ENCODE data around the gene TMEM178B.
"Not testable (repeated sequence)": the region's sequence is repeated elsewhere in the genome, so short reads cannot be mapped to it uniquely, and the experiment has no call there.

TMEM178B gene

GRCh38 chr7:141330285-141330684 lies 256.4 kb downstream of the TMEM178B start:
- H3K4me3 ChIP-seq, H3K27ac ChIP-seq: not testable (repeated sequence)

- no peak overlapping the region for H3K4me3 ChIP-seq
- no peak overlapping the region for H3K27ac ChIP-seq
Measured at GRCh38 chr7:141333459-141333858, 259.6 kb downstream of the TMEM178B start.

DNA sequence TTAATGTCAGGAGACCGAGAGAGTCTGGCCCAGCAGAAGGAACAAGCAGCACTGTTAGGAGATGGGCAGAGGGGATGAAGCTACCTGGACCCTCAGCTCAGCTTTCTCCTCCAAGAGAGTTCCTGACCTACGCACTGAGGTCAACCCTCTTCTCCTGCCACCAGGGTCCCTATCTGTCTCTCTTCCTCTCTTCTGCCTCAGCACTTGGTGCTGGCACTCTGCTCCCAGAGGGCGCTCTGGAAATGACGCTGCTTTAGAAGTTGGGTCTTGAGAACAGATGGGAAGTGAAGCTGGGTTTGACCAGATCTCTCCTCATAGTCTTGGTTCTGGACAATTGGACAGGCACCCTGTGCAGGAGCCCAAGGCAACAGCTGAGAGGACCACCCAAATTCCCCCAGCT lies 261.3 kb downstream of the TMEM178B start:
- Histone ChIP-seq H3K4me3 (no peak overlapping the region), H3K27ac (no peak overlapping the region)

DNA sequence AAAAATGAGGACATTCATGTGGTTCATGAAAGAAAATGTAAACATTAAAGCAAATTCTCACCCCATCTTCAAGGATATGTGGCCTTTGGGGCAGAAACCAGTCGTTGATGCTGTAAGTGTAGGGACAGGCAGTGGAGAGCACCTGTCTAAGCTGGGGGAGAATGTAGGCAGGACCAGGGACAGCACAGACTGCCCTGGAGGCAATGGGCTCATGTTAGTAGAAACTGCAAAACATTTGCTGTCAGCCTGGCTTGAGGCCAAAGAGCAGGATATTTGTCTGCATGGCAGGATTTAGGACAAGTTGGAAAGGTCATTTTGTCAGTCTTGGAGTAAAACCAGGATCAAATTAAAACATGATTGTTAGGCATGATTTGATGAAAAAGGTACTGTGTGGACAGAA lies 265.7 kb downstream of the TMEM178B start:
- H3K4me3 ChIP-seq = no peak overlapping the region

GRCh38 chr7:141340991-141341390 lies 267.1 kb downstream of the TMEM178B start:
- H3K27ac ChIP-seq = no peak overlapping the region
- H3K4me3 ChIP-seq = no peak overlapping the region

More for the DNA sequence above, 265.7 kb downstream of the TMEM178B start:
- no peak overlapping the region for H3K27ac ChIP-seq

DNA sequence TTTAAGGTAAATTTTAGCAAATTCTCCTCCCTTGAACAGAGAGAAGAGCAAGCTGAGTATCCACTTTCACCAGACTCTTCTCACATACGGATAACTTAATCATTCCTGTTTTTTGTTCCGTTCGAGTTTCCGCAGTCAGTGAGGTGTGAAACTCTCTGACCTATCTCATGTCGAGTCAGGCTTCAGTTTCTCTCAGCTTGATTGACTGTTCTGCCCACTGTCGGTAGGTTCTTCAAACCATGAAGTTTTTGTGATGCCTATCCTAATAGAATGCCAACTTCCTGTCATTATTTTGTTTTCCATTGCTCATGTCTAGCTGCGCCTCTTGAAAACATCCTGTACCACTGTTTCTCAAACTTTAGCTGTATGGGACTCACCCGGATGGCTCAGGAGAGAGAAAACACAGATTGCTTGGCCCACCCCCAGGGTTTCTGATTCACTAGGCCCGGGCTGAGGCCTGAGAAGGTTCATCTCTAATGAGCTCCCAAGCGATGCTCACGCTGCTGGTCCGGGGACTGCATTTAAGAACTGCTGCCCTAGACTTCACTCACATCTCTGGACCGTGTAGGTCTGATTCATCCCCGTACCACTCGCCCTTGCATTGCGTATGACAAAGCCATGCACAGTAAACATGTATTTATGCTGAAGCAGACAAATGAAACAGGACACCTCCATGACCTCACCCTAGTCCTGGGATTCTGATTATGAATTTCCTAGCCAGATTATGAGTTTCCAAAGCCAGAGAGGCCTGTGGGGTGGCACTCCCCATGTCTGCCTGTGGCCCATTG lies 269.0 kb downstream of the TMEM178B start:
- H3K27ac ChIP-seq = no peak overlapping the region
- no peak overlapping the region for H3K4me3 ChIP-seq

DNA sequence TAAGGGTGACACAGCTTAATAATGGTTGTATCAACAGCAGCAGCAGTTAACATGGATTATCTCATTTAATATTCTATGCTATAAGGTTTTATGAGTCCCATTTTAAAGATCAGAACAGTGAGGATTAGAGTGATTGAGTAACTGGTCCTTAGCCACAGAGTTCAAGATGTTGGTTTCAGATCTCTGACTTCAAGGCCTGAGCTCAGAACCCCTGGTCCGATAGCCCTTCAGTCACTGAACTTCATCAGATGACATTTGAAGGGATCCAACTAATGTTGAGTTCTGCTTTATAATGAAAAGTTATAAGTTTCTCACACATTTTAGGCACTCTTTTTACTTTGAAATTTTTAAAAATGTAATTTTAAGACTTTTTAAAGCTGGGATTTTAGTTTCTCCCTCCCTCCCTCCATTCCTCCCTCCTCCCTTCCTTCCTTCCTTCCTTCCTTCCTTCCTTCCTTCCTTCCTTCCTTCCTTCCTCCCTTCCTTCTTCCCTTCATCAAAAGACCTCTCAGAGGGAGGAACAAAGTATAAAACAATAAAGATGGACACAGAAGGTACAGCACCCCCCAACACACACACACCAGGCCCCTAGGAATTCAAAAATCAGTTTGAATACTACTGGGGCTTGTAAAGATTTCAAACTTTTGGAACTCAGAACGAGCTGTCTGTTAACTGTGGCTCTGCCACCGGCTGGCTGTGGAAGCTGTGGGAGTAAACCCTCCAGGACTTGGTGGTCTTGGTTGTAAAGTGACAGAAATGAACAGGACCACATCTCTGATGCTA lies 270.5 kb downstream of the TMEM178B start:
- H3K27ac ChIP-seq = no peak overlapping the region
- H3K4me3 ChIP-seq = no peak overlapping the region

DNA sequence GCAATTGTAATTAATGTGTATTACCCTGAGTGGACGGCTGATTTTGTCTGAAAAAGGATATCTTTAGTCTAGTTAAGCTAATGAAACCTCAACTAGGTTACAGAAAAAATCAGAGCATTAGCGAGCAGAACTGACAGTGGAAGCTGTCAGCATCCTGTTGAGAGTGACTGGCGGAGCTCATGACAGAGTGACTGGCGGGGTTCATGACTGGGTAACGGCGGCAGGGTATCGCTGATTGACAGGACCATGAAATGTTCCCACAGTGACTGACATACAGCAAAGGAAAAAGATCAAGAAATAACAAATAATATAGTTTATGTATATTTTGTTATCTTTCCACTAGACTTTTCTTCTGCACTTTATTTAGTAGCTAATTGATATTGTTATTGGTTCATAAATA lies 274.9 kb downstream of the TMEM178B start:
- H3K27ac ChIP-seq = no peak overlapping the region
- no peak overlapping the region for H3K4me3 ChIP-seq

DNA sequence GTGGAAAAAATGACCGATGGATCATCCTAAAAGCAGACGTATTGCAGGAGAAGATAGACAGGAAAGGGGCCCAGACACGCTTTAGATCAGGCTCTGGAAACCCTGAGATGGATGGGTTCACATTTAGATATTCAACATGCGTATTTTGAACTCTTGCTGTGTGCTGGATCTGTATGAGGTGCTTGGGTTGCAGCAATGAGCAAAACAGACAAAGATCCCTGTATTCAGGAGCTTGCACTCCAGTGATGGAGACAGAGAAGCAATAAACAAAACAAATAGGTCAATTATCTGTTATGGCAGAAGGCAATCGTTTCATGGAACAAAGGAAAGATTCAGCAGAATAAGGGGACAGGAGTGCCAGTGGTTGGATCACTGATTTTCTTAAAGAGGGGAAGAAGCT lies 275.5 kb downstream of the TMEM178B start:
- Histone ChIP-seq H3K4me3 (no peak overlapping the region), H3K27ac (no peak overlapping the region)

DNA sequence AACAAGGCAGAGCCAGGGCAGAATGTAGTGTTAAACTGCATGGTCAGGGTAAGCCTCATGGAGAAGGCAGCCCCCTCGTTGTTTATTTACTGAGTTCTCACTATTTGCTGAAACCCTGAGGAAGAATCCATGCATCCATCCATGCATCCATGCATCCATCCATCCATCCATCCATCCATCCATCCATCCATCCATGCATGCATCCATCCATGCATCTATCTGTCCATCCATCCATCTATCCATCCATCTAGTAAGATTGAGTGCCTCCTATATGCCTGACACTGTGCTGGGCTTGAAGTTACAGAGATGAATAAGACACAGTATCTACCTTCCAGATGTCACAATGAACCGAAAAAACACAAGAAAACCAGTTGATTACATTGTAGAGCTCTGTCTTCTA lies 275.9 kb downstream of the TMEM178B start:
- no peak overlapping the region for H3K4me3 ChIP-seq
- H3K27ac ChIP-seq = no peak overlapping the region

DNA sequence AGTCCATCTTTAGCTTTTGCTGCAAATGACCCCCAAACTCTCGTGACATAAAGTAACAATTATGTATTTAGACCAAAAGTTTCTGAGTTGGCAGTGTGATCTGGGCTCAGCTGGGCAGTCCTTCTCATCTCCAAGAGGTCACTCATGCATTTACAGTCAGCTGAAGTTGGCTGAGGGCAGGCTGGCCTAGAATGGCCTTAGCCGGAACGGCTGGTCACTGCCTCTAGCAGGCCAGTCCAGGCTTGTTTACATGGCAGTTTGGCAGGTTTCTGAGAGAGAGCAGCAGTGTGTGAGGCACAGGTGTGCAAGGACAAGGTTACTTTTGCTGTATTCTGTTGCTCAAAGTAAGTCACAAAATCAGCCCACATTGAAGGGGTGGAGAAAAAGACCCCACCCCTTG lies 277.3 kb downstream of the TMEM178B start:
- H3K4me3 ChIP-seq = no peak overlapping the region

GRCh38 chr7:141352955-141353354 lies 279.1 kb downstream of the TMEM178B start:
- H3K27ac ChIP-seq = no peak overlapping the region

More for the DNA sequence above, 277.3 kb downstream of the TMEM178B start:
- no peak overlapping the region for H3K27ac ChIP-seq

DNA sequence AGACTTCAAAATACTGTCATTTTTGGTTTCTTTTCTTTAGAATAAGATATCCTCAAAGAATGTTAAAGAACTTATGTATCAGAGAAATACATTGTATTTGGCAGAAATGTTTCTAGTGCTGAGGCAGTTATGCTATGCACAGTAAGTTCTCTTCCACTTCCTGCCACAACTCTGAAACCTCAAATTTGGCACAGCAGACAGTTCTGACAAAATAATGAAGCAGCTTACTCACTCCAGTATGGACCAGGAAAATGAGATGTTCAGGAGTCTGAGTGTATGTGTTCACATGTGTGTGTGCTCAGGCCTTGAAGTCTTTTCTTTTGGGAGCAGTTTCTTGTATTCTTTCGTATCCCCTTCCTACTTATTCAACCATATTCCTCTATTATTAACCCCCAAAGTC lies 280.4 kb downstream of the TMEM178B start:
- Histone ChIP-seq H3K4me3 (no peak overlapping the region), H3K27ac (no peak overlapping the region)

More at GRCh38 chr7:141352955-141353354, 279.1 kb downstream of the TMEM178B start:
- no peak overlapping the region for H3K4me3 ChIP-seq

DNA sequence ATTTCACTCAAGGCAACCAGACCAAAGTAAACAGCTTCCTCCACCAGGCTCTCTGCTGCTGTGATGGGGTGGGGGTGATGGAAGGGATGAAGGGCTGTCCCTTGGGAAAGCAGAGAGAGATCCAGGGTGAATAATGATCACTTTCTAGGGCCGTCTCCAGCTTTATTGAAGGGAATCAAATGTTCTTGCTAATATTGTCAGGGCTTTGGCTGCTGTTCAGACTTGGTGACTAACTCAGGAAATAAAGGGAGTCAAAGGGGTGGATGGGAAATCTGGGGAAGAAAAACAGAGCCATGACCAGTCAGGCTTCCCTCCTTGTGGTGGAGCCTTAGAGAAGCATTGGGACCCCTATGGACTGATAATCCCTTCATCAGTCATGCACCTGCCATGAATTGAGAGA lies 281.2 kb downstream of the TMEM178B start:
- no peak overlapping the region for H3K4me3 ChIP-seq
- no peak overlapping the region for H3K27ac ChIP-seq

DNA sequence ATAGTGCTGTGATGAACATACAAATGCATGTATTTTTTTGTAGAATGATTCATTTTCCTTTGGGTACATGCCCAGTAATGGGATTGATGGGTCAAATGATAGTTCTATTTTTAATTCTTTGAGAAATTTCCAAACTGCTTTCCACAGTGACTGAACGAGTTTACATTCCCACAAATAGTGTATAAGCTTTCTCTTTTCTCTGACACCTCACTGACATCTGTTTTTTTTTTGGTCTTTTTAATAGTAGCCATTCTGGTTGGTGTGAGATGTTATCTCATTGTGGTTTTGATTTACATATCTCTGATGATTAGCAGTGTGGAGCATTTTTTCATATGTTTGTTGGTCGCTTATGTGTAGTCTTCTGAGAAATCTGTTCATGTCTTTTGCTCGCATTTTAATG lies 282.3 kb downstream of the TMEM178B start:
- Histone ChIP-seq H3K4me3 (no peak overlapping the region), H3K27ac (no peak overlapping the region)

DNA sequence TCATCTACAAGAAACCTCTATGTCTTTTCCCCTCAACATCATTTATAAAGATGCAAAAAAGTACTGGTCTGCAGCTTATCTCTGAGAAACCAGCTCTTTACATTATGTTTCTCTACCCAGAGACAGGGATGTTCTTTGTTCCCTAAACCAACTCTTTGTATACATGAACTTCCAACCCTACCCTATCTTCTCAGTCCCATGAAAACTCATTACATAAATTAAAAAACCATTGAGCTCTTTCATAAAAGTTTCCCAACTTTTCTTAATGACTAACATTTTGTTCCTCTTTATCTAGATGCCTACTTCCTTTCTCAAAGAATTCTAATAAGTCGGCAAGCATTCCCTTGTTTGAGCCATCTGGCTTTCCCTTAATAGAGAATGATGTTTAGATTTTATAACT lies 284.5 kb downstream of the TMEM178B start:
- H3K27ac ChIP-seq = no peak overlapping the region
- H3K4me3 ChIP-seq = no peak overlapping the region

- no peak overlapping the region for H3K4me3 ChIP-seq
- no peak overlapping the region for H3K27ac ChIP-seq
Measured at GRCh38 chr7:141359262-141359661, 285.4 kb downstream of the TMEM178B start.

DNA sequence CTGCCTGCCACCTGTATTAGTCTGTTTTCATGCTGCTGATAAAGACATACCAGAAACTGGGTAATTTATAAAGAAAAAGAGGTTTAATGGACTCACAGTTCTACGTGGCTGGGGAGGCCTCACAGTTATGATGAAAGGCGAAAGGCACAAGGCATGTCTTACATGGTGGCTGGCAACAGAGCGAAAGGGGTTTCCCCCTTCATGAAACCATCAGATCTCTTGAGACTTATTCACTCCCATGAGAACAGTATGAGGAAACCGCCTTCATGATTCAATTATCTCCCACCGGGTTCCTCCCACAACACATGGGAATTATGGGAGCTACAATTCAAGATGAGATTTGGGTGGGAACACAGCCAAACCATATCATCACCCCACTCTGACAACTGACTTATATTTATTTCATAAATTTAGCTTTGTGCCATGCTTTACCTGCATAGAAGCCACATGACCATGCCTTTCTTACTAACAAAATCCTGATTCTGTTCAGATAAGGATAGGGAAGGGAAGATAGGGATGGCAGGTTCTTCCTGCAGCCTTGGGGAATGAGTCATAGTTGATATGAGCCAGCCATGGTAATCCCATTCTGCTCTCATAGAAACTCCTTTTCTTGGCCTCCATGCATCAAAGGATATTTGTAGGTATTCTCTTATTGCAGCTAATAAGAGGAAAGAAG lies 286.0 kb downstream of the TMEM178B start:
- H3K27ac ChIP-seq = no peak overlapping the region
- no peak overlapping the region for H3K4me3 ChIP-seq

DNA sequence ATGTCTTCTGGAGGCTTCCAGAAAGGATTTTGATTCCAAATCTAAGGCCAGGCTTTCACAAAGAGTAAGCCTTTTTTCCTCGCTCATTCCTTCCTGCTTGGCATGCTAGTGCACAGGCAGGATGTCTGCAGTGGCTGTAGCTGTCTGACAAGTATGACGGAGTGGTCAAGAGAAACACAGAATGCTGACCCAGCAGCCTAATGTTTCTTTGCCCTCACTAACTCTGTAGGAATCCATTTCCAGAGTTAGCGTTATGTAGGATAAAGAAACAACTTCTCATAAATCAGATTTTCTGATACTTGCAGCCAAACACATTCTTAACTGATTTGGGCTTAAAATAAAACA lies 286.5 kb downstream of the TMEM178B start:
- H3K4me3 ChIP-seq = no peak overlapping the region
- no peak overlapping the region for H3K27ac ChIP-seq

DNA sequence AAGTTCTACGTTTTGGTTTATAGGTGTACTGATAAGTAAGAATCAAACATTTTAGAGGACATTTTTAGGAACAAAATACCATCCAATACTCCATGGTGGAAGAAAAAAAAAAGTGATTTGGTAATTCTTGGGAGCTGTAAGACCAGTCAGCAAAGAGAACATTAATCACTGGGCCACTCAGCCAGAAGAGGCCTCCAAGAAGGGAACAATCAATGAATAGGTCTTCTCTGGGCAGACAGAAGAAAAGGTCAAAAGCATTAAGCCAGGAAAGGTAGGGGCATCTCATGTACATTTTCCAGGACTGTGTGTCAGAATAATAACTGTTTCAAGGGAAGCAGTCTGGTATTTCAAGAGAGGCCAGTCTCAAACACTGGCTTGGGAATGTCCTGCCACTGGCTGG lies 286.9 kb downstream of the TMEM178B start:
- no peak overlapping the region for H3K27ac ChIP-seq
- H3K4me3 ChIP-seq = no peak overlapping the region

- H3K27ac ChIP-seq = no peak overlapping the region
- H3K4me3 ChIP-seq = no peak overlapping the region
Measured at GRCh38 chr7:141361479-141361878, 287.6 kb downstream of the TMEM178B start.

All from skin epidermis (tissue), 12 donors.